Panc1 (cell line): ENCODE measurements around the gene PIAS1. TPM values are rescaled to one million over a fixed set of nuclear protein-coding genes. Genes with fewer than 3 reads are reported as not detected.

ENCODE experiments used
- ATAC-seq: fragments of 200-7000 bp; cut with Tn5 transposase; 2 replicates; pipeline ENCODE4 v1.9.1; 2020; ENCODE audit warnings: mild to moderate bottlenecking, moderate library complexity
- BruUV-seq: library from RNA; stranded (reverse); fragments of 400-500 nt; replicated peaks from 2 replicates; lab custom pipeline; 2021; lab: Mats Ljungman, UMichigan
- CTCF ChIA-PET: fragments of 300-600 bp; sonication (Branson Sonifier 250); formaldehyde crosslinking; loops from one replicate; lab custom pipeline; 2022; ENCODE audit warnings: antibody characterized with exemption; lab: Charles Lee
- POLR2A ChIA-PET: fragments of 300-600 bp; sonication (Branson Sonifier 250); formaldehyde crosslinking; loops from one replicate; lab custom pipeline; 2022; ENCODE audit warnings: antibody characterized with exemption; lab: Charles Lee
- DNase-seq: peaks from one replicate; pipeline ENCODE4 v3.0.0-alpha.2; 2010; ENCODE audit warnings: low read depth, low spot score
- H3K27ac ChIP-seq: 2 replicates; pipeline ENCODE4 v1.5.1; 2011; ENCODE audit warnings: mild to moderate bottlenecking, low read length, inconsistent platforms
- H3K27me3 ChIP-seq: fragments of 200-500 bp; sonication (Bioruptor generic); 2 replicates; pipeline ENCODE4 v1.6.0; 2014; ENCODE audit warnings: low read length, inconsistent platforms; ENCODE audit not compliant: control insufficient read depth, insufficient read depth
- H3K36me3 ChIP-seq: fragments of 200-500 bp; sonication (Bioruptor generic); 2 replicates; pipeline ENCODE4 v1.5.1; 2014; ENCODE audit warnings: inconsistent platforms, mild to moderate bottlenecking, low read length, moderate library complexity; ENCODE audit not compliant: control insufficient read depth, insufficient read depth
- H3K4me1 ChIP-seq: 2 replicates; pipeline ENCODE4 v1.5.1; 2011; ENCODE audit warnings: inconsistent platforms, mild to moderate bottlenecking, low read length, moderate library complexity; ENCODE audit not compliant: control insufficient read depth, insufficient read depth
- H3K4me3 ChIP-seq, 2 experiments: 2 replicates each; pipeline ENCODE4 v1.5.1; 2011 to 2012; ENCODE audit warnings: low read depth in 2 of 2, low read length in 2 of 2, mild to moderate bottlenecking in 2 of 2, inconsistent platforms in 1 of 2, moderate library complexity in 1 of 2
- H3K9me3 ChIP-seq: fragments of 200-500 bp; sonication (Bioruptor generic); 2 replicates; pipeline ENCODE4 v1.5.1; 2014; ENCODE audit warnings: low read depth, mild to moderate bottlenecking, inconsistent platforms, low read length, moderate library complexity; ENCODE audit not compliant: control insufficient read depth, insufficient read depth
- CTCF ChIP-seq: fragments of 450-650 bp; IDR thresholded peaks from 2 replicates; pipeline ENCODE4 v1.5.1; 2017; ENCODE audit warnings: mild to moderate bottlenecking
- POLR2AphosphoS5 ChIP-seq: IDR thresholded peaks from 2 replicates; pipeline ENCODE4 v1.6.1; 2012; ENCODE audit warnings: mild to moderate bottlenecking, low read depth, low read length, moderate library complexity
- REST ChIP-seq, 2 experiments: IDR thresholded peaks; 2 replicates each; pipeline ENCODE4 v1.6.1; 2011 to 2012; ENCODE audit warnings: low read depth in 2 of 2, control low read depth in 1 of 2, low read length in 1 of 2, mild to moderate bottlenecking in 1 of 2, moderate library complexity in 1 of 2; ENCODE audit not compliant: insufficient read depth in 1 of 2
- SIN3A ChIP-seq: IDR thresholded peaks from 2 replicates; pipeline ENCODE4 v1.6.1; 2012; ENCODE audit warnings: low read depth, mild to moderate bottlenecking, low read length, moderate library complexity, borderline replicate concordance; ENCODE audit not compliant: insufficient read depth
- TCF7L2 ChIP-seq: IDR thresholded peaks from 2 replicates; pipeline ENCODE4 v1.6.1; 2011; ENCODE audit warnings: mild to moderate bottlenecking, low read depth, low read length, inconsistent platforms
- in situ Hi-C: cut with HindIII; loops from 2 replicates; pipeline ENCODE4 v1.10.0; 2016; ENCODE audit warnings: low sequenced_read_pairs, low pct_unique_long_range_greater_than_20kb
- intact Hi-C: fragments of 100-400 bp; cut with micrococcal nuclease; formaldehyde crosslinking; loops from one replicate; pipeline ENCODE4 v1.10.0; 2022; ENCODE audit not compliant: unreplicated experiment
- total RNA-seq: library from RNA; stranded (reverse); gene quantifications from one replicate; pipeline ENCODE4 v1.2.1, GENCODE V29; 2021; ENCODE audit not compliant: unreplicated experiment

PIAS1 gene
- total RNA-seq, 1 experiment from 2014 or later = 44.5 TPM

DNA sequence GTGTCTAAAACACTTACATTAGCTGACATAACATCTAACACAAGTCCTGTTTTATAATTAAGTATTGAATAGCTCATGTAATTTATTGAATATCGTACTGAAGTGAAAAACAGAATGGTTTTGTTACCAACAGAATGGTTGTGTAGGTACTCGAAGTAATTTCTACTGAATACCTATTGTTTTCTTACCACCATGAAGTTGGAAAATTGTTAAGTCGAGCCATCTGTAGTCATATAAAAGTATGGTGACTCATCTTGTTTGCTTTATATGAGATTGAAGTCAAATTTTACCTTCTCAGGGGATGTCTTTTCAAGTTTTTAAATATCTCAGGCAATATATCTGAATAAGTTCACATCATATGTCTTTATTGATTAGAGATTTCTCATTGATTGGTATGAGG, 37.6 kb downstream of the PIAS1 start:
- Histone ChIP-seq H3K4me1 (peaks cover 6% of the 10 kb centered on the region; the same call in 1 of the 2 replicates), H3K27ac (no peak overlapping the region), H3K9me3 (peaks cover 11% of the 10 kb centered on the region; the same call in 1 of the 2 replicates), H3K36me3 (peaks cover 4% of the 10 kb centered on the region), H3K4me3 (no peak overlapping the region), H3K27me3 (no peaks in the 10 kb centered on the region)
- no peak for DNase-seq
- no TSS peak for BruUV-seq
- ChIA-PET POLR2A (no interaction called here), CTCF (no interaction called here)
- ATAC-seq = no peak
- in situ Hi-C loops (no loop called here), intact Hi-C loops (no loop called here)
- TF ChIP-seq TCF7L2 (no peak), SIN3A (no peak), CTCF (no peak), POLR2AphosphoS5 (no peak), REST (IDR thresholded peaks at IDR 0.05; ENCODE audit: insufficient read depth in 1 of 2, low read depth in 2 of 2, low read length in 1 of 2) (no peak)

GRCh38 chr15:68096099-68096498, 42.0 kb downstream of the PIAS1 start:
- Histone ChIP-seq H3K27me3 (no peaks in the 10 kb centered on the region), H3K36me3 (no peaks in the 10 kb centered on the region), H3K9me3 (peaks cover 14% of the 10 kb centered on the region; the same call in 1 of the 2 replicates), H3K27ac (no peak overlapping the region), H3K4me3 (no peak overlapping the region), H3K4me1 (peaks cover 5% of the 10 kb centered on the region; the same call in 1 of the 2 replicates)
- ATAC-seq = no peak
- intact Hi-C loops = no loop called here
- TF ChIP-seq CTCF (no peak), REST (IDR thresholded peaks at IDR 0.05; ENCODE audit: insufficient read depth in 1 of 2, low read depth in 2 of 2, low read length in 1 of 2) (no peak), SIN3A (no peak), POLR2AphosphoS5 (no peak), TCF7L2 (no peak)
- POLR2A ChIA-PET = no interaction called here
- no TSS peak for BruUV-seq
- in situ Hi-C loops = no loop called here
- DNase-seq = no peak
- CTCF ChIA-PET = no interaction called here
